ENCODE data around the gene CMTM8.
"Not testable (repeated sequence)": the region's sequence is repeated elsewhere in the genome, so short reads cannot be mapped to it uniquely, and the experiment has no call there.

The CMTM8 gene

GRCh38 chr3:32376115-32376514 is 137.6 kb downstream of the CMTM8 start:
- no peak for DNase-seq (ENCODE audit: low spot score)
- ChIA-PET POLR2A (ENCODE audit: low non-redundant PET) (no interaction called here), CTCF (interaction anchor here (1.2 to 2.2 kb wide), 3 partner anchors 15 to 263 kb away, joined by 3 to 15 read pairs (median 5); partner anchors contain the start of gene CMTM7)
- H3K27ac ChIP-seq: no peak overlapping the region
- TF ChIP-seq CTCF (conservative IDR thresholded peaks at IDR 0.05; ENCODE audit: low read depth): no peak

- TF ChIP-seq CTCF (conservative IDR thresholded peaks at IDR 0.05; ENCODE audit: low read depth): no peak
- no peak overlapping the region for H3K27ac ChIP-seq
- DNase-seq (ENCODE audit: low spot score): no peak
- CTCF ChIA-PET: no interaction called here
- POLR2A ChIA-PET (ENCODE audit: low non-redundant PET): no interaction called here
Observed at GRCh38 chr3:32379831-32380500, 141.5 kb downstream of the CMTM8 start.

DNA sequence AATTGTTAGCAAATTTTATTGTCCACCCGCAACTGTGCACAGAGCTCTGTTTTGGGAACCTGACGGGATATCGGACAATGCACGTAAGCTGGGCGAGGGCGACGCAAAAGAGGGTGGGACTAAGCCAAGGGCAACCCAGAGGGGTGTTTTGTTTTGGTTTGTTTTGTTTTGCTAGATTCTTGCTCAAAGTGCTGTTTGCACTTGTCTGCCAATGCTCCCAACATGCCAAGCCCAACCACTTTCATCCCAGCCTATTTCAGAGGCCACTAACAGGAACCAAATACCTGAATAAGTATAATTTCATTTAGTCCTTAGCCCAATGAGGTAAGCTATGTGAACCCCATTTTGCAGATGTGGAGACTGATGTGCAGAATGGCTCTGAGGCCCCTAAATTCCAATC is 143.4 kb downstream of the CMTM8 start:
- no peak overlapping the region for H3K27ac ChIP-seq
- no peak for TF ChIP-seq CTCF (conservative IDR thresholded peaks at IDR 0.05; ENCODE audit: low read depth)
- no peak for DNase-seq (ENCODE audit: low spot score)
- ChIA-PET CTCF (no interaction called here), POLR2A (ENCODE audit: low non-redundant PET) (no interaction called here)

DNA sequence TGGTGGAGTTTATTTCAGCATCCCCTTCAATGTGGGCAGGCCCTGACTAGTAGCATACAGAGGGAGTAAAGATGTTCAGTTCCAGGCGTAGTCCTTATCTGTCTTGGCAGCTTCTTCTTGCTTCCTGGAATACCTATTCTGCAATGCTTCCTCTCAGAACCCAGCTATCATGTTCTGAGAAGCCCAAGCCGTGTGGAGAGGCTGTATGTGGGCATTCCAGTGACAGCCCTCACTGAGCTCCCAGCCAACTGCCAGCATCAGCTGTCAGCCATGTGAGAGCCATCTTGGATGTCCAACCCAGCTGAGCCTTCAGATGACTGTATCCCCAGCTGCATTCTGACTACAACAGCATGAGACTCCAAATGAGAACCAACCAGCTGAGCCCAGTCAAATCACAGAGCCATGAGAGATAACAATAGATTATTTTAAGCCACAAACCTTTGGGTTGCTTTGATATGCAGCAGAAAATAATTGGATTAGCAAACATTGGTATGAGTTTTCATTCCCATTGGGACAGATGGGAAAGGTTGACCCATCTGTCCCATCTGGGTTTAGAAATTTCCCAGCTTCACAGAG is 144.7 kb downstream of the CMTM8 start:
- H3K27ac ChIP-seq: no peak overlapping the region
- POLR2A ChIA-PET (ENCODE audit: low non-redundant PET): no interaction called here
- CTCF ChIA-PET: interaction anchor here (0.6 kb wide), 1 partner anchor 276 kb away, joined by 5 read pairs; no protein-coding TSS in a partner anchor
- TF ChIP-seq CTCF (conservative IDR thresholded peaks at IDR 0.05; ENCODE audit: low read depth): no peak
- no peak for DNase-seq (ENCODE audit: low spot score)

DNA sequence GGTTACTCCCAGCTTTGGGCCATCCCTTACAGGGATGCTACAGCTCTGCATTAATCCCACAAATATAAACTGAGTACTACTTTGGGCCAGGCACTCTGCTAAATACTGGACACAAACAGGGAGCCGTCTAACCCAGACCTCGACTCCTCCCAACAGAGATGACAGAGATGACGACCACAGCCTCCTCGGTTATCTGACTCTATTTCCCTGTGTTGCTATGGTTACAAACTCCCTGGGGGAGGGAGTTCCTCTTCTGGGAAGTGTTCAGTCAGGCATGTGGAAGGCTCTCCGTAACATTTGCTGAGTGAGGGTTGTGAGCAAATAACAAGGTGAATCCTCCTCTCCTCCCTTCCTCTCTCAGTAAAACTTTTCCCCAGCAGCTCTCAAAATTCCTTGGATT is 146.5 kb downstream of the CMTM8 start:
- H3K27ac ChIP-seq: no peak overlapping the region
- DNase-seq (ENCODE audit: low spot score): no peak
- TF ChIP-seq CTCF (conservative IDR thresholded peaks at IDR 0.05; ENCODE audit: low read depth): no peak
- ChIA-PET POLR2A (ENCODE audit: low non-redundant PET) (no interaction called here), CTCF (no interaction called here)

GRCh38 chr3:32387512-32387911 is 149.0 kb downstream of the CMTM8 start:
- no peak for TF ChIP-seq CTCF (conservative IDR thresholded peaks at IDR 0.05; ENCODE audit: low read depth)
- CTCF ChIA-PET: interaction anchor here (0.8 kb wide), 1 partner anchor 12 kb away, joined by 4 read pairs; no protein-coding TSS in a partner anchor
- no peak overlapping the region for H3K27ac ChIP-seq
- DNase-seq (ENCODE audit: low spot score): no peak
- POLR2A ChIA-PET (ENCODE audit: low non-redundant PET): no interaction called here

DNA sequence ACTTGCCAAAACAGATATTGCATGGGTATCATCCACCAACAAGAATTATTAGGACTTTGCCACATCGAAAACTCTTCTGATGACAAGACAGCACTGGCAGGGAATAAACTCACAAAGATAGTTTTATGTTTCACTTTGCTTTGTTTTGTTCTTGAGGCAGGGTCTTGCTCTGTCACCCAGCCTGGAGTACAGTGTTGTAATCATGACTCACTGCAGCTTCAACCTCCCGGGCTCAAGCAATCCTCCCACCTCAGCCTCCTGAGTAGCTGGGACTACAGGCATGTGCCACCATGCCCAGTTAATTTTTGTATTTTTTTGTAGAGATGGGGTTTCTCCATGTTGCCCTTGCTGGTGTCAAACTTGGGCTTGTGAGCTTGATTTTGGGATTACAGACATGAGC is 151.1 kb downstream of the CMTM8 start:
- DNase-seq (ENCODE audit: low spot score): not testable (repeated sequence)

More for the DNA sequence above, 151.1 kb downstream of the CMTM8 start:
- POLR2A ChIA-PET (ENCODE audit: low non-redundant PET); H3K27ac ChIP-seq; CTCF ChIA-PET: not testable (repeated sequence)
